HG02623 (cell line): ENCODE results near the gene ADRA2B.

Experiments
- ATAC-seq: cut with Tn5 transposase; IDR thresholded peaks from one replicate; pipeline ENCODE4 v1.9.1; 2021; ENCODE audit warnings: moderate library complexity; ENCODE audit not compliant: unreplicated experiment

Gene ADRA2B

DNA sequence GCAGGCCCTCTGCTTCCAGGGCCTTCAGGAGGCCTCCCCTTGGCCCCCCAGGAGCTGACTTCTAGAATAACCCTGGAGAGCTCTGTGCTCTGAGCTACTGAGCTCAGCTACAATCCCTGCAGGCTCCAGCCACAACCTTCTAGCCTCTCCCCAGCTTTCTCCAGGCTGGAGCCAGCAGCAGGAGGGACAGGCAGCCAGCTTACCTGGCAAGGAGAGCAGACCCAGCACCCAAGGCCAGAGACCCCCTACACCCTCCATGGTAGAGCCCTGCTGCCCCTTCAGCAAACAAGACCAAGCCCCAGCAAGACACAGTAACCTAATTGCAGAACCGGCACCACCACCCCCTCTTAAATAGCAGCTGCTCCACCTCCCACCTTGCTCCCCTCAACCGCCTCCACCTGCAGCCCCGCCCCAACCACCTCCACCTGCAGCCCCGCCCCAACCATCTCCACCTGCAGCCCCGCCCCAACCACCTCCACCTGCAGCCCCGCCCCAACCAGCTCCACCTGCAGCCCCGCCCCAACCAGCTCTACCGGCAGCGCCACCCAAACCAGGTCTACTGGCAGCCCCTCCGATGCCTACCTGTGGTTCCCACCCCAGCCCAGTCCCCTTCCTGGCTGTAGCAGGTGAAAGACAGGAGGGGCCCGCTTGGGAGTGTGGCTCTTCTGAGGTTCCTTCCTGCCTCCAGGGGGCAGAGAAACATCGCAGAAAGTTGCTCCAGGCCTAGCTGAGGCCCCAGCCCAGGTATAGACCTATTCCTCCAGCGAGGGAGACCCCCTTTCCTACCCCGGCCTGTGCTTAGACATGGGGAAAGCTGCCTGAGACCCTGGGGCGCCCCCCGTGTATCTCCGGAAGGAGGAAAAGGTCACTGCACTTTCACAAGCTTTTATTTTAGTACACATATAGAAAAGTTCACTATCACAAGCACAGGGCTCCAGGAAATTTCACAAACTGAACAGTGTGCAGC, 22.1 kb upstream of the ADRA2B start, which contains the start of gene ASTL:
TSS of gene ASTL (minus strand) at position 324 of the 967 bp plus-strand sequence. CDS start at position 258, 66 bp downstream.
- ATAC-seq: no peak

DNA sequence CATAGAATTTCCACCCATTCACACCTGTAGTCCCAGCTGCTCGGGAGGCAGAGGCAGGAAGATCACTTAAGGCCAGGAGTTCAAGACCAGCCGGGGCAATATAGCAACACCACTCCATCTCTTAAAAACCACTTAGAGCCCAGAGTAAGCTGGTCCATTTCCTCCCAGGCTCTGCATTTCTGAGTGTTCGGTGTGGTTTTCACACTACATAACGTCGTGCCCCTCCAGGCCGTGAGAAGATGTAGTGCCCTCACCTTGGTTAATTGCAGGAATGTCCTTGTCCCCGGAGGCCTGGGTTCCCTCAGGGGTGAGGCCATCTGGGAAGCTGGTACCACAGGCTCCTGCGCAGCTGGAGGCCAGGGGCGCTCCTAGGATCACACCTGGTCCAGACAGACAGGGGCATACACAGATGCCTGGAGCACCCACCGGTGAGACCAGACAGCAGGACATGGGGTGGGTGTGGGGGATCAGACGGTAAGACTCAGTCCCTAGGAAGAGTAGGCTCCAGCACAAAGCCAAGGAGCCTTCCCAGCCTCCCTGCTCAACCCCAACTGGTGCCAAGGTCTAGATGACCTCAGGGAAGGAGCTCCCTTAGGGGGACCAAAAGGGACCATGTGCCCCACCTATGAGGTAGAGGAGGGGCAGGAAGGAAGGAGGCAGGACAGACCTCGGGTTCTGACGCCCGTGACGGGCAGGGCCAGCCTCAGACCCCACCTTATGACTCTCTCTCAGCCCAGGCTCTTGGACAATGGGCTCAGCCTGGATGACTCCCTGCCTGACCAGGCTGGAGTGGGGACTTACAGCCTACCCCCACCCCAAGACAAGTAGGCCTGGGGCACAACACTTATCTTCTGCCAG, 21.2 kb upstream of the ADRA2B start:
- ATAC-seq: no peak

DNA sequence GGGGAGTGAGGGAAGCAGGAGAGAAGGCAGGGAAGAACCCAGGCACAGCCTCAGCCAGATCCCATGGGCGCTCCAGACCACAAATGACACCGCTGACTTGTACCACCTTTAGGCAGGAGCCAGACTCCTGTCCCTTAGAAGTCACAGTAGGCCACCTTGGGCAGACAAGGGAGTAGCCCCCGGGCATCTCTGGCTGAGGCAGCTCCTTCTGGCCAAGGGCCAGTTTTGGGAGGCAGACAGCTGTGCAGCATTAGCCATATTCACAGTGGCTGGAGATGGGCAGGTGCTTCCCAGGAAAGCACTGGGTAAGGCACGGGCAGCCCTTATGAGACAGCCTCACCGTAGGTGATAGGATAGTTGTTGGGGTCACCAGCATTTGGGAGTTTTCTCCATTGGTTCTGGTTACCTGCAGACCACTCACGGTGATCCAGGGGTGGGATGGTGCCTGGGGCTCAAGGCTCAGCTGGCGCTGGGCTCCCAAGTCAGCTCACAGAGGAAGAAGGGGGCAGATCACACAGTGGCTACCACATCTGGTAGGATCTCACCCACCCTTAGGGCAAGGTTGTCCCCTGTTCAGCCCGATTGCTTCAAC, 19.9 kb upstream of the ADRA2B start:
- no peak for ATAC-seq

DNA sequence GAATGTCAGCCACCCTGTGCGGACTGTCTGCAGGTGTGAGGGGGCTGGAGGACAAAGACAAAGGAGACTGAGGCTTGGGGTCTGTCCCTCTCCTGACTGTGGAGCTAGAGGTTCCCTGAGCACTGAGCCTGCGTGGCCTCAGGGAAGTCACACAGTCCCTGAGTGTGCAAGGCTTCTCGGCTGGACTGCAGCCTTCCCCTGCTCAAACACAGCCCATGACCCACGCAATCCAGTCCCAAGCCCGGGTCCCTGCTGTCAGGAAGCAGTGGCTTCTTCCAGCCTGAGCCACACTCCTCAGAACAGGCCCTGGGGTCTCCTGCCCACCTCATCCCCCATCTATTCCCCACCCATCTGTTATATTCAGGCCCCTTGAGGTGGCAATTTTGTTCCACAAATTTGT, 19.2 kb upstream of the ADRA2B start:
- ATAC-seq: no peak

DNA sequence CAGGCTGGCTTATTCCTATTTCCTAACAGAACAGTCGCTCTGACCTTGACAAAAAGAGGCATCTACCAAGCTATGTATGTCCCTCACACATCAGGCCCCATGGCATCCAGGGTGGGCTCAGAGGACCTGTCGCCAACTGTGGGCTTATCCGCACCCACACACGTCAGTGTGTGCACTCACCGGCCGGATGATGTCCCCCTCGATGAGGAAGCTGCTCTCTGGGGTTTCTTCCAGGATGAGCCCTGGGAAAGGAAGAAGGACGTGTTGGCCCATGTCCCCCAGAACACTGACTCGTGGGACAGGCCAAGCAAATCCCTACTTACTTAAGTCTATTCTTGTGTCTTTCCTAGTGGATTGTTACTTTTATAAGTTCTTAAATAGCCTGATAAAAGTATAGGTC, 18.8 kb upstream of the ADRA2B start:
- no peak for ATAC-seq

DNA sequence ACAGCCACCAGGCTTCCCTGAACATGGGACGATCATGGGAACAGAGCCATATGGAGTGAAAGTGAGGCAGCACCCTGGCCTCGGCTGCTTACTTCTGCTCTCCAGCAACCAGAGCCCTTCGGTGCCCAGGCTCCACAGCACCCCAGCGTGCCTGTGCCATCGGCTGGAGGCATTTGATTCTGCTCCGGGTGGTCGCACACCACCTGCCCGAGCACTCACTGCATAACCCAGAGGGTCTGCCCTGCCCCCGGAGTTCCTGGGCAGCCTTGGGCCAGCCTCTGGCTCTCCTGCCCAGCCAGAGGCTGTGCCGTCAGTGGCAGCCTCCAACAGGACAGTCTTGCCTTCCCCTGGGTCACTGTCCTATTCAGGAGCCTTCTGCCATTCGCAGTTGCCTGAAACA, 18.1 kb upstream of the ADRA2B start:
- ATAC-seq: no peak

DNA sequence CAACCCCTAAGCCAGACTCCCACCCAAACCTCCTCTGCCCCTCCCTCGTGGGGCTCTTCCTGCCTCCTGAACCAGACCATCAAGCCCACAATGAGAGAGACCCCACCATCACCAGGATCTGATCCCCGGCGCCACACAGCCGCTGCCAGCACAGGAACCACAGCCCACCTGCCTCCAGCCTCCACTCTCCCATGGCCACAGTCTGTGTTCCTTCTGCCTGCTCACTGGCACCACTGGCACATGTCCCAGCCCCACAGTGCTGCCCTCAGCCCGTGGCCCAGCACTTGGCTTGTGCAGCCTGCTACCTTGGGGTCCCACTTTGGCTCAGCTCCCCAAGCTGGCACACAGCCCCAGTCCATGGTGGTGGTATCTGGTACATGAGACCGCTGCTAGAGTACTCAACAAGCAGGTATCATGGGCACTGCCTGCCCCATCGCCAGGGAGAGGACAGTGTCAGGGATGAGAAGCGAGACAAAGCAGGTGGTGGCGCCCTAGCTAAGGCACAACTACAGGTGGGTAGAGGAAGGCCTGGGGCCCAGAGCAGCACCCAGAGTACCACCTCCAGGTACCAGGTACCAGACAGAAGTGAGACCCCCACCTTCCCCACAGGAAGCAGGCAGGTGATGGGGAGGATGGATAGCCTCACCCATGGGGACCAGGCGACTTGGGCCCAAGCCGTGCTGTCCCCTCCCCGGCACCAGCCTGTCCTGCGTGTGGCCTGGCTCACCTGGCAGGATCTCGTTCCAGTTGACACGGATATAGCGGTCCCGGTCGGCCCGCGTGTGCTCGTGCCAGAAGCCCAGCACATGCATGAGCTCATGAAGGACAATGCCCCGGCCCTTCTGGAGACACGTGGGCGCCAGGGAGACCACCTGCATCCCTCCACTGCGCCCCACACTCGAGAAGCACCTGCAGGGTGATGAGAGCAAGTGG, 15.7 kb upstream of the ADRA2B start:
- ATAC-seq: no peak

DNA sequence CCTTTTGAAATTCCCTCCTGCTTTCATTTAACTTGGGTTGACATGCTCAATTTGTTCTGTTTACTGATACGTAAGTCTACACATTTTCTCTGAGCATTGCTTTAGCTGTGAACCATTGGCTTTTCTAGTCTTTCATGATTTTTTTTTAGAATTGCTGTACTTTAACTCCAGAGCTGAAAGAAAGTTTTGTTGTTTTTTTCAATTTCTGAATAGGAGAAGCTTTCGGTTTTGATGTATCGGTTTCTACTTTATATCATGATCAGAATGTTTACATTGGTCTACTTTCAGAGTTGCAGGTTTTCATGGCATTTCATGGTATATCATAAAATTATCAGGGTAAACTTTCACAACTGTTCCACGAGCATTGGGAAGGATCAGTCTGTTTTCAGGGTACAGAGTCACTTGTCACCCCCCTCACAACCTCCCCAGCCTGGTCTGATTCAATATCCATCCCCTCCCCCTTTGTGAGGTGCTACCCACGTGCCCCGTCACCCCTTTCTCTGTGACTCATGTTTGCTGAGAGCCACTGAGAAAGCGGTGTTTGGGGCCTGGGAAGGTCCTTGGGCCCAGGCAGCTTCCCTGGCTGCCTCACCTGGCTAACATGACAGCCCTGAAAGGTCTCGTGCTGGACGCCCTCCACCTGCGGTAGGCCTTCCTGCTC, 14.9 kb upstream of the ADRA2B start:
- ATAC-seq: no peak

DNA sequence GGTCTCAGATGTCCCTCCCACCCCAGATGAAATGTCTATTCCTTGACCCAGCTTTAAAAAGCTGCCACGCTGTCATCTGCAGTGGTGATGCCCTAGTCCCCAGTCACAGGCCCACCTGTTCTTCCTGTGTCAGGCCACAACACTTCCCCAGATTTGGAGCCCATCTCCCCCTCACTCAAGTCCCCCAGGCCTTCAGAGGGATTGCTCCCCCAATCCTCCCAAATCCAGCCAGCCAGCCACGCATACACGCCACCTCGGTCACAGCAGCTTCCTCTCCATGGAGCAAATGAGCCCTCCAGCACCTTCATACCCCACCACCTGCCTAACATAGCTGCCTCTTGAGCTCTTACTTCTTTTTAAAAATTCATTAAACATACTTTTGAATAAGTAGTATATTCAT, 14.1 kb upstream of the ADRA2B start:
- no peak for ATAC-seq

DNA sequence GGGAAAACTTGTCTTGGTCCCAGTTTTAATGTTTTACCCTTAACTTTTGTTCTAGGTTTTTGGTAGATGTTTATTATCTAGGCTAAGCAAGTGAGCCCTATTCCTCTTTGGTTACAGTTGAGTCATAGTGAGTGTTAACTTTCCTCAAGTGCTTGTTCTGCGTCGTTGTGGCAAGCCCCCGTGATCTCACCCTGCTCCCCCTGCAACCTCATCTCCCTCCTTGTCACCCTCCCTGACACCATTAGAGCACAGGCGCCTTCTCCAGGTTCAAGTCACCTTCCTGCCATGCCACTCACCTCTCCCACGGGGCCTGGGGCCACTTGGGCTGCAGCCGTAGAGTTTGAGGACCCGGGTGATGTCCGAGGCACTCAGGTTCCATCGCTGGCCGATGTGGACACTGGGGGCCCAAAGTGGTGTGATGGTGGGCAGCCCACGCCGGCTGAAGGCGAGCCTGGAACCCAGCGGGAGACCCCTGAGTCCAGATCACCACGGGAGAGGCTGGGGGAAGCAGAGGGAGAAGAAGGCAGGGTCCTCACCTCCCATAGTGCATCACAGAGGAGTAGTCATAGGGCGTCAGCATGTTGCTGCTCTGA, 13.3 kb upstream of the ADRA2B start:
- ATAC-seq: no peak

DNA sequence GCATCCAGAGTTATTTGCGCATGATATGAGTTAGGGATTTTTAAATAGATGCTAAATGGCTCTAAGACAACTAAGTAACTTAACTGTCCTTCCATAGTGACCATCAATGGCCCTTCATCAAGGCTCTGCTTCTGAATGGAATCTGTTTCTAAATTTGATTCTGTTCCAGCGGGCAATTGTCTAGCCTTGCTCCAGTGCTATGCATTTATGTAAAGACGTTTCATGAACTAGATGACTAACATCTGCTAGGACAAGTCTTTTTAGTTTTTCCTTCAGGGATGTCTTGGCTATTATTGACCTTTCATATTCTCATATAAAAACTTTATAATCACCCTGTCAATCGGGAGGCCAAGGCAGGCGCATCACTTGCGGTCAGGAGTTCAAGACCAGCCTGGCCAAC, 12.1 kb upstream of the ADRA2B start:
- ATAC-seq: no peak

DNA sequence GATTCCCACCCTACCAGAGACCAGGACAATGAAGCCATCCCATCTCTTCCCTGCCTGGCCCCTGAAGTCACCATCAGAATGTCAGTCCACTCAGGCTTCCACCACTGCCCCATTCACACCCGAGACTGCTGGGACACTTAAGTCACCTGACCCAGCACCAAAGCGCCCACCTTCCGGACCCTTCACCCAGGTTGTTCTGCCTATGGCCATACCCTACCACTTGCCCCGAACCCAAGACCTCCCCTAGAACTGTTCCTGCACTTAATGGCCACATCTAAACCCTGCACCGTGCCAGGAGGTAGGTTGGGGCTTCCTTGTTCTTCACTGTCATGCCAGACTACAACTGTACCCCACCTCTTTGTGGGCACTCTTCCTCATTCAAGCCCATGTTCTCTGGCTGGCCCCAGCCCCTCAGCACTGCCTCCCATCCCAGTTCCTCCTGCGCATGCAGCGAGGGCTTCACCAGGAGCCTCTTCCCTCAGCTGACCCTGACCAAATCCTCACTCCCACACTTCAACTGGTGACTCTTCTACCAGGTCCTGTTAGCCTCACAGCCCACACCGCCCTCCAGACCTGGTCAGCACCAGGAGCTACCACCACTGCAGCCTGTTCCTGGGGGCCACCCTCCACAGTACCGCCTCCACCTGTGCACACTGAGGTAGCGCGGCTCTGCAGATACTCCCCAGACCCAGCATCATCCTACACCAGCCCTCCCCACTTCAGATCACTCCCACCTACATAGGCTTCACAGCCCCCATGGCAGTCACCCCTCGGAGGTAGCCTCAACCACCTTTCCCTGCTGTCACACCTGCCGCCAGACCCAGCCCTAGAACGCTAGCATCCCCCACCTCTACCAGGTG, 8.3 kb upstream of the ADRA2B start:
- no peak for ATAC-seq

DNA sequence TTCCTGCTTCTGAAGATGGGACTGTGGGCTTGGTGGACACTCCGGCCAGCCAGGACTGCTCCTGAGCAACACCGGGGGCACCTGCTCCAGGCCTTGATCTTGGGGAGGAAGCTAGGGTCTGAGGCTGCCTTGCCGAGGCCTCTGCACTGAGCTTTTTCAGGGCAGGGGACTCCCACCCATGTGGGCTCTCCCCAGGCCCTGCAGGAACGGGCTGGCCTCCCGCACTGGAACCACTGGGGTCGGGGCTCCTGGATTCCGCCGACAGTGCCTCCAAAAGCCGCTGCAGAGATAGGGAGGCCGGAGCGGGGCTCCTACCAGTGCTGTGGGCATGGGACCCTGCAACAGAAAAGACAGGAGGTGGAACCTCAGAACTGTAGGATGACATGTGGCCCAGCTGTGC, 7.6 kb upstream of the ADRA2B start:
- ATAC-seq: no peak

DNA sequence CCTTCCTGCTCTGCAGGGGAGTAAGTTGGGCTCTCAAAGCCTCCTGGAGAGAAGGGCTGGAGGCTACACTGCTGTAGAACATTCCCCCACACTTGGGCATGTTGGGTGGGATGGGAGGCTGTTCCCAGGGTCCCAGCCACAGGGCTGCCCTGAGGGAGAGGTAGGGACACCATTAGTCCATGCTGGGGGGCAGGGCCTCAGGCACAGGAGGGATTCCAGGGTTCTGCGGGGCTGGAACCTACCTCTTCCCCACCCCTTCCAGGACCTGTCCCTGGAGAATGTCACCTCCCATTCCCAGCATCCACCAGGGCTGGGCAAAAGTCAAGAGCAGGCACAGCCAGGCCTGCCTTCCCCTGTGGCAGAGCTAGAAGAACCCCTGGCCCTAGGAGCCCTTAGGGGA, 6.9 kb upstream of the ADRA2B start:
- ATAC-seq: no peak

DNA sequence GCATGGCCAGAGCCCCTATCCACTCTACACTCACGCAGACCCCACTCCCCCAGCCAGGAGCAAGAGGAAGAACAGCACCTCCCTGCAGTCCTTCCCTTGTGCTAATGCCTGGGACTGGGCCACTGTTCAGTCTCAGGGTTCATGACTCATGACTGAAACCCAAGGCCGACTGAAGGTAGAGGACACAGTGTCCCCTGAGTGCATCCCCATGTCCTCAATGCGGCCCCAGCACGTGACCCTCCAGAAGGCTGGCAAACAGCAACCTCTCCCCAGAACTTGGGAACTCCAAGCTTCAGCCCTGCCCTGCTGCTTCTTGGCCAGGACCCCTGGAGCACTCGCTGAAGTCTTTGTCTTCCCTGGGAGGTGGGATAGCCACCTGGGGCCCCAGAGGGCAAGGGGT, 6.0 kb upstream of the ADRA2B start:
- ATAC-seq: no peak

DNA sequence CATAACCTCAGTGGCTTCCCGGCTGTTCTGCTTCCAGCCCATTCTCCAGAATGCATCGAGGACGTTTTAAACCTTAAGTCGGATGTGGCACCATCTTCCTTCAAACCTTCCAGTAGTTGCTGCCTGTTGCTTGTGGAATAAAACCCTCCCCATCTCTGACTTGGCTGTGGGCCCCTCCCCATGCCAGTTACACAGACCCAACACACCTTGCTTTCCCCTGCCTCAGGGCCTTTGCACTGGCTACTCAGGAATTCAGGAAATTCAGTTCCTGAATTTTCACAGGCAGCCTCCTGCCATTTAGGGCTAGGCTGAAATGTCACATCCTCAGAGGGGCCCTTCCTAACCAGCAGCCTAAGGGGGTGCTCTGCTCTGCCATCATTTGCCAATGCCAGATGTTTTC, 5.0 kb upstream of the ADRA2B start:
- ATAC-seq: no peak

DNA sequence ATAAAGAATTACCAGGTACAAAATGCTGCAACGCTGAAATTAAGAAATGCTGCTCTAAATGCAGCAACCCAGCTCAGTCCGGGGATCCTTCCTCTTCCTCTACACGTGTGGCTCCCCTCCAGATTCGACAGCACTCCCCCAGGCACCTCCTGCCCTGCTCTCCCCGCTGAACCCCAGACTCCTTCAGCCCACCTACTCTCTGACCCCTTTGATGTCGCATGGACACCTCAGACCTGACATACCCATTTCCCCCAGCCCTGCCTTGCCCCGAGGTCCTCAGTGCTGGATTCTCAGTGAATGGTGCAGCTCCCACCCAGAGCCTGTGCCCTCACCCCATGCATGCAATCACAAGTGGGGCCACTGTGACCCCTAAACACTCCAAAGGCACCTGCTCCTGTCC, 4.6 kb upstream of the ADRA2B start:
- ATAC-seq: no peak

DNA sequence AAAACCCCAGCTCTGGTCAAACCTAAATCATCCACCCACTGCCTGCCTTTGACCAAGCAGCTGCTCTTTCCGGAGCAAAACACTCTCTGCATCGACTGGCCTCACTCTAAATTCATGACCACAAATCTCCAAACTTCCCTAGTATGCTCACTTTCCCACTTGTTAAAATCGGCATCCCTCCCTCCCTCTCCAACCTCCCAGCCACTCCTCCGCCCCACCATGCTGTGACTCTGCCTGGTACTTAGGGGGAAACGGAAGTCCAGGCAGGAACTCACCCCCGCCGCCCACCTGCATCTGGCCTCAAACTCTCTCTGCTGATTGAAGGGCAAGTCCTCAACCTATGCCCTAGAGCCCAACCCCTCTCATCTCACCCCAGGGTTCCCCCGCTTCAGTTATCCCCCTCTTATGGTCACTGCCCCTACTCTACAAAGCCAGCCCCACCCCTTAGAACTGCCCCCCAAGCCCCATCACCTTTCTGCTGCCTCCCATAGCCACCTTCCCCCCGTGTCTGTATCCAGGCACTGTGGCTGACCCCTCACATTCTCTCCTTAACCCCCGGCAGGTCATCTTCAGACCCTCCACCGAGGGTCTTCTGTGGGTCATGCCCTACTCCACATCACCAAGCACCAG, 3.8 kb upstream of the ADRA2B start:
- ATAC-seq: no peak
